OCI-LY7 (cell line): ENCODE data around the gene ACACB.

ENCODE experiments used
- CTCF ChIP-seq: fragments of 200-600 bp; sonication (generic); conservative IDR thresholded peaks from 2 replicates; pipeline ENCODE4 v1.5.1; 2014; ENCODE audit warnings: mild to moderate bottlenecking, antibody characterized with exemption, low read length, moderate library complexity, mixed read lengths
- EZH2phosphoT487 ChIP-seq: fragments of 200-600 bp; sonication (generic); IDR thresholded peaks from 2 replicates; pipeline ENCODE4 v1.6.1; 2018; ENCODE audit warnings: low read depth, borderline replicate concordance, mild to moderate bottlenecking, mixed run types, antibody characterized with exemption, low read length, moderate library complexity, mixed read lengths

GRCh38 chr12:109098183-109098604, 18.2 kb upstream of the ACACB start:
- TF ChIP-seq EZH2phosphoT487 (no peak), CTCF (no peak)
